ENCODE data around the gene SUGP2.

The SUGP2 gene

GRCh38 chr19:19075126-19075525, 41.8 kb upstream of the SUGP2 start:
- no peaks in the 10 kb centered on the region for H4K20me1 ChIP-seq (ENCODE audit: low read depth, low read length)
- H3F3A ChIP-seq (ENCODE audit: insufficient read depth): no peaks in the 10 kb centered on the region
- H3K9ac ChIP-seq (ENCODE audit: low read length): no peak overlapping the region
- no peaks in the 10 kb centered on the region for H3K27me3 ChIP-seq (ENCODE audit: low read length)
- H3K4me2 ChIP-seq (ENCODE audit: low read depth, low read length, poor library complexity, severe bottlenecking): no peak overlapping the region
- no peak overlapping the region for H3K4me3 ChIP-seq (ENCODE audit: insufficient read depth, low read length, poor library complexity, severe bottlenecking)
- H3K36me3 ChIP-seq (ENCODE audit: low read length): no peaks in the 10 kb centered on the region
- TF ChIP-seq EZH2phosphoT487 (conservative IDR thresholded peaks at IDR 0.05; ENCODE audit: low read length) (no peak), CTCF (IDR thresholded peaks at IDR 0.05; ENCODE audit: insufficient read depth, low read length, poor library complexity, severe bottlenecking) (no peak)
- H3K27ac ChIP-seq (ENCODE audit: low read depth, low read length): no peak overlapping the region
- no peaks in the 10 kb centered on the region for H3K9me3 ChIP-seq (ENCODE audit: insufficient read depth, low read length)
- 0 out of 2 replicates have a peak, but pooled peaks cover 6% of the 10 kb centered on the region for H3K79me2 ChIP-seq (ENCODE audit: insufficient read depth, low read length)
- H2AFZ ChIP-seq (ENCODE audit: low read depth, low read length, severe bottlenecking): no peak overlapping the region
- H3K9me2 ChIP-seq (replicated peaks; ENCODE audit: insufficient read depth, low read length): no peaks in the 10 kb centered on the region

GRCh38 chr19:19074196-19074882, 41.0 kb upstream of the SUGP2 start:
- no peaks in the 10 kb centered on the region for H3F3A ChIP-seq (ENCODE audit: insufficient read depth)
- 0 out of 2 replicates have a peak, but pooled peaks cover 6% of the 10 kb centered on the region for H3K79me2 ChIP-seq (ENCODE audit: insufficient read depth, low read length)
- no peaks in the 10 kb centered on the region for H4K20me1 ChIP-seq (ENCODE audit: low read depth, low read length)
- H3K9me3 ChIP-seq (ENCODE audit: insufficient read depth, low read length): no peaks in the 10 kb centered on the region
- no peak overlapping the region for H2AFZ ChIP-seq (ENCODE audit: low read depth, low read length, severe bottlenecking)
- H3K9me2 ChIP-seq (replicated peaks; ENCODE audit: insufficient read depth, low read length): no peaks in the 10 kb centered on the region
- no peak overlapping the region for H3K27ac ChIP-seq (ENCODE audit: low read depth, low read length)
- no peak overlapping the region for H3K9ac ChIP-seq (ENCODE audit: low read length)
- no peaks in the 10 kb centered on the region for H3K36me3 ChIP-seq (ENCODE audit: low read length)
- no peak overlapping the region for H3K4me2 ChIP-seq (ENCODE audit: low read depth, low read length, poor library complexity, severe bottlenecking)
- no peaks in the 10 kb centered on the region for H3K27me3 ChIP-seq (ENCODE audit: low read length)
- TF ChIP-seq EZH2phosphoT487 (conservative IDR thresholded peaks at IDR 0.05; ENCODE audit: low read length) (no peak), CTCF (IDR thresholded peaks at IDR 0.05; ENCODE audit: insufficient read depth, low read length, poor library complexity, severe bottlenecking) (no peak)
- H3K4me3 ChIP-seq (ENCODE audit: insufficient read depth, low read length, poor library complexity, severe bottlenecking): no peak overlapping the region

- Histone ChIP-seq H2AFZ (ENCODE audit: low read depth, low read length, severe bottlenecking) (no peak overlapping the region), H3K79me2 (ENCODE audit: insufficient read depth, low read length) (peaks cover 15% of the 10 kb centered on the region), H3K27me3 (ENCODE audit: low read length) (no peaks in the 10 kb centered on the region), H3K9me3 (ENCODE audit: insufficient read depth, low read length) (no peaks in the 10 kb centered on the region), H3K4me3 (ENCODE audit: insufficient read depth, low read length, poor library complexity, severe bottlenecking) (no peak overlapping the region), H3K36me3 (ENCODE audit: low read length) (no peaks in the 10 kb centered on the region), H3K9me2 (replicated peaks; ENCODE audit: insufficient read depth, low read length) (no peaks in the 10 kb centered on the region), H3K27ac (ENCODE audit: low read depth, low read length) (no peak overlapping the region), H3F3A (ENCODE audit: insufficient read depth) (0 out of 2 replicates have a peak, but pooled peaks cover 4% of the 10 kb centered on the region), H3K4me2 (ENCODE audit: low read depth, low read length, poor library complexity, severe bottlenecking) (no peak overlapping the region), H3K9ac (ENCODE audit: low read length) (no peak overlapping the region), H4K20me1 (ENCODE audit: low read depth, low read length) (no peaks in the 10 kb centered on the region)
- TF ChIP-seq EZH2phosphoT487 (conservative IDR thresholded peaks at IDR 0.05; ENCODE audit: low read length): no peak
- TF ChIP-seq CTCF (IDR thresholded peaks at IDR 0.05; ENCODE audit: insufficient read depth, low read length, poor library complexity, severe bottlenecking): no peak
Measured at GRCh38 chr19:19071897-19072296, 38.6 kb upstream of the SUGP2 start.

Data from SU-DHL-6 (cell line).